Transverse colon (tissue), 4 donors: ENCODE measurements around the gene ZCCHC7. TPM values are rescaled to one million over a fixed set of nuclear protein-coding genes. Genes with fewer than 3 reads are reported as not detected.

Experiments
- DNase-seq: peaks from one replicate; pipeline ENCODE4 v3.0.0-alpha.2; 2019
- H3K27ac ChIP-seq, 4 donors: fragments of 200-600 bp; sonication (generic); 2 replicates each; pipeline ENCODE4 v1.5.1; 2016 to 2018; ENCODE audit warnings: inconsistent platforms in 4 of 4
- H3K27me3 ChIP-seq: fragments of 200-600 bp; sonication (generic); 2 replicates; pipeline ENCODE4 v1.5.1; 2017; ENCODE audit warnings: inconsistent platforms
- H3K36me3 ChIP-seq, 4 donors: fragments of 200-600 bp; sonication (generic); 2 replicates each; pipeline ENCODE4 v1.5.1; 2017 to 2019; ENCODE audit warnings: inconsistent platforms in 4 of 4
- H3K4me1 ChIP-seq, 4 donors: fragments of 200-600 bp; sonication (generic); 2 replicates each; pipeline ENCODE4 v1.5.1; 2017 to 2020; ENCODE audit warnings: inconsistent platforms in 4 of 4
- H3K4me3 ChIP-seq, 4 donors: fragments of 200-600 bp; sonication (generic); 1 replicate in 1 of 4; 2 replicates in 3 of 4; pipeline versions ENCODE4 v1.5.1 to v1.6.1; 2017 to 2019; ENCODE audit warnings: inconsistent platforms in 4 of 4
- H3K9me3 ChIP-seq, 2 donors: fragments of 200-600 bp; sonication (generic); 2 replicates each; pipeline ENCODE4 v1.5.1; 2017 to 2019; ENCODE audit warnings: inconsistent platforms in 2 of 2
- CTCF ChIP-seq, 5 experiments: fragments of 200-600 bp in 3 of 5; fragments of 450-650 bp in 2 of 5; sonication (generic) in 3 of 5; IDR thresholded peaks; 1 replicate in 2 of 5; 2 replicates in 3 of 5; pipeline ENCODE4 v1.5.1; 2016 to 2017; ENCODE audit warnings: antibody characterized with exemption in 5 of 5, inconsistent platforms in 3 of 5, mild to moderate bottlenecking in 2 of 5, moderate library complexity in 1 of 5
- EP300 ChIP-seq: sonication (generic); formaldehyde crosslinking; IDR thresholded peaks from one replicate; pipeline ENCODE4 v1.6.1; 2017; ENCODE audit warnings: antibody characterized with exemption, low read depth
- POLR2A ChIP-seq: fragments of 450-650 bp; IDR thresholded peaks from one replicate; pipeline ENCODE4 v1.6.1; 2016; ENCODE audit warnings: antibody characterized with exemption, mild to moderate bottlenecking, moderate library complexity
- POLR2AphosphoS5 ChIP-seq, 3 donors: sonication (generic); formaldehyde crosslinking; IDR thresholded peaks; one replicate each; pipeline ENCODE4 v1.6.1; 2016; ENCODE audit warnings: antibody characterized with exemption in 3 of 3
- WGBS, 2 donors: methylation state at CpG; one replicate each; pipeline ENCODE4 v1.1.5; 2018; ENCODE audit warnings: low coverage in 1 of 2; 5-methylcytosine and 5-hydroxymethylcytosine counted together
- in situ Hi-C, 4 donors: fragments of 200-750 bp; cut with MboI; loops; one replicate each; pipeline versions ENCODE4 v1.15.0 to v1.15.1; 2017; ENCODE audit warnings: low sequenced_read_pairs in 3 of 4, low pct_ligation_motif_present in 1 of 4, low pct_unique_long_range_greater_than_20kb in 1 of 4
- intact Hi-C: fragments of 100-400 bp; cut with DNase I; formaldehyde crosslinking; loops from one replicate; pipeline ENCODE4 v1.15.1; 2023; ENCODE audit warnings: low total_unique reads
- total RNA-seq, 4 donors: library from RNA; depleted of rRNA; stranded (reverse); fragments of >200 nt; gene quantifications; one replicate each; pipeline ENCODE4 v1.1.0, GENCODE V29; 2016

ZCCHC7 gene
- total RNA-seq, 4 donors from 2014 or later, result 13.2 to 43.0 (median 16.5) TPM

- in situ Hi-C loops (loop anchor here in 1 of 4 donors (25.0 kb wide), 1 partner anchor 94 kb away; no protein-coding TSS in a partner anchor), intact Hi-C loops (no loop called here)
- no peak for DNase-seq
- H3K4me3 ChIP-seq, result no peak overlapping the region
- no peaks in the 10 kb centered on the region for H3K36me3 ChIP-seq
- H3K27ac ChIP-seq, result no peak overlapping the region
- H3K9me3 ChIP-seq, result no peaks in the 10 kb centered on the region
- H3K27me3 ChIP-seq, result no peaks in the 10 kb centered on the region
- H3K4me1 ChIP-seq, result peaks cover 0 to 10% (median 3%) of the 10 kb centered on the region in 4 donors
- no peak for TF ChIP-seq POLR2AphosphoS5 (IDR thresholded peaks at IDR 0.05)
- TF ChIP-seq POLR2A, result no peak
- no peak for TF ChIP-seq CTCF (IDR thresholded peaks at IDR 0.05)
- no peak for TF ChIP-seq EP300
Measured at GRCh38 chr9:37192803-37193202, 72.4 kb downstream of the ZCCHC7 start.

- no peak for TF ChIP-seq POLR2A
- TF ChIP-seq EP300, result no peak
- no peak for TF ChIP-seq POLR2AphosphoS5 (IDR thresholded peaks at IDR 0.05)
- TF ChIP-seq CTCF (IDR thresholded peaks at IDR 0.05), result no peak
- WGBS, 2 donors, result 44 to 47% methylated on average over 4 of the region's 4 CpGs
- no peaks in the 10 kb centered on the region for H3K27me3 ChIP-seq
- no peak overlapping the region for H3K27ac ChIP-seq
- in situ Hi-C loops (loop anchor here in 1 of 4 donors (25.0 kb wide), 1 partner anchor 90 kb away; no protein-coding TSS in a partner anchor), intact Hi-C loops (no loop called here)
- H3K36me3 ChIP-seq, result no peaks in the 10 kb centered on the region
- H3K4me1 ChIP-seq, result peaks cover 0 to 10% (median 6%) of the 10 kb centered on the region in 4 donors
- no peaks in the 10 kb centered on the region for H3K9me3 ChIP-seq
- H3K4me3 ChIP-seq, result no peak overlapping the region
- DNase-seq, result no peak
Measured at GRCh38 chr9:37197158-37198038, 77.0 kb downstream of the ZCCHC7 start.

GRCh38 chr9:37198039-37198729 lies 77.8 kb downstream of the ZCCHC7 start:
- WGBS, 2 donors, result 64 to 65% methylated on average over 2 of the region's 2 CpGs
- no peaks in the 10 kb centered on the region for H3K27me3 ChIP-seq
- TF ChIP-seq CTCF (IDR thresholded peaks at IDR 0.05), result no peak
- TF ChIP-seq POLR2A, result no peak
- TF ChIP-seq EP300, result no peak
- no peak for TF ChIP-seq POLR2AphosphoS5 (IDR thresholded peaks at IDR 0.05)
- H3K4me1 ChIP-seq, result peaks cover 0 to 10% (median 6%) of the 10 kb centered on the region in 4 donors
- H3K4me3 ChIP-seq, result no peak overlapping the region
- H3K27ac ChIP-seq, result no peak overlapping the region
- intact Hi-C loops, result no loop called here
- in situ Hi-C loops, result loop anchor here in 1 of 4 donors (25.0 kb wide), 1 partner anchor 89 kb away; no protein-coding TSS in a partner anchor
- no peaks in the 10 kb centered on the region for H3K36me3 ChIP-seq
- DNase-seq, result no peak
- H3K9me3 ChIP-seq, result no peaks in the 10 kb centered on the region

- Histone ChIP-seq H3K4me3 (no peak overlapping the region), H3K27ac (no peak overlapping the region), H3K36me3 (no peaks in the 10 kb centered on the region), H3K4me1 (peaks cover 0 to 10% (median 6%) of the 10 kb centered on the region in 4 donors), H3K27me3 (no peaks in the 10 kb centered on the region), H3K9me3 (no peaks in the 10 kb centered on the region)
- DNase-seq, result no peak
- intact Hi-C loops (no loop called here), in situ Hi-C loops (loop anchor here in 1 of 4 donors (25.0 kb wide), 1 partner anchor 88 kb away; no protein-coding TSS in a partner anchor)
- WGBS, 2 donors, result 71 to 75% methylated on average over 1 of the region's 1 CpG
- TF ChIP-seq EP300 (no peak), CTCF (IDR thresholded peaks at IDR 0.05) (no peak), POLR2AphosphoS5 (IDR thresholded peaks at IDR 0.05) (no peak), POLR2A (no peak)
Measured at GRCh38 chr9:37198831-37199230, 78.5 kb downstream of the ZCCHC7 start.
